Epithelial cell of esophagus (primary cell): ENCODE measurements around the gene TMEM108.

Source experiments
- DNase-seq: peaks from one replicate; pipeline ENCODE4 v3.0.0; 2010; ENCODE audit warnings: low read depth
- H3K4me3 ChIP-seq: 2 replicates; pipeline ENCODE4 v1.5.1; 2011; ENCODE audit warnings: mild to moderate bottlenecking, low read length, control low read depth
- TF ChIP-seq, protein P1 (sequence below): IDR thresholded peaks from 2 replicates; pipeline ENCODE4 v1.5.1; 2011; ENCODE audit warnings: low read depth, mild to moderate bottlenecking, low read length, control low read depth, inconsistent platforms; ENCODE audit not compliant: insufficient read depth; ENCODE audit errors: missing control alignments

TMEM108 gene

DNA sequence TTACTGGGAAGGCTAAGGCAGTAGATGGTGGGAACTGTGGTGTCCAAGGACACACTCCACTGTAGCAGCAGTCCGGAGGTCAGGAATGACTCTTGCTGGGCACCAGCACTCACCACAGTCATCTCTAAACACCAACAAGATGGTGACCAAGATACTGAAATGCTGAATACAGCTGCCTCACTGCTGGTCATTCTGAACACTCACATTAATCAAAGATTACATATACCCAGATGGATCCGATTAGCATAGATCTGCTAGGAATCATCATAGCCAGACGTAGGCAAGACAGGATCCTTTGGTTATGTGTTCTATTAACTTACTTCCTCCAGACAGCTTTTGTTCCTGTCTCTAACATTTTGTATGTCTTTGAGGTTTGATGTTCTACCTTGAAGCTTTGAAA lies 226.7 kb downstream of the TMEM108 start:
- DNase-seq: no peak
- TF ChIP-seq, protein P1, sequence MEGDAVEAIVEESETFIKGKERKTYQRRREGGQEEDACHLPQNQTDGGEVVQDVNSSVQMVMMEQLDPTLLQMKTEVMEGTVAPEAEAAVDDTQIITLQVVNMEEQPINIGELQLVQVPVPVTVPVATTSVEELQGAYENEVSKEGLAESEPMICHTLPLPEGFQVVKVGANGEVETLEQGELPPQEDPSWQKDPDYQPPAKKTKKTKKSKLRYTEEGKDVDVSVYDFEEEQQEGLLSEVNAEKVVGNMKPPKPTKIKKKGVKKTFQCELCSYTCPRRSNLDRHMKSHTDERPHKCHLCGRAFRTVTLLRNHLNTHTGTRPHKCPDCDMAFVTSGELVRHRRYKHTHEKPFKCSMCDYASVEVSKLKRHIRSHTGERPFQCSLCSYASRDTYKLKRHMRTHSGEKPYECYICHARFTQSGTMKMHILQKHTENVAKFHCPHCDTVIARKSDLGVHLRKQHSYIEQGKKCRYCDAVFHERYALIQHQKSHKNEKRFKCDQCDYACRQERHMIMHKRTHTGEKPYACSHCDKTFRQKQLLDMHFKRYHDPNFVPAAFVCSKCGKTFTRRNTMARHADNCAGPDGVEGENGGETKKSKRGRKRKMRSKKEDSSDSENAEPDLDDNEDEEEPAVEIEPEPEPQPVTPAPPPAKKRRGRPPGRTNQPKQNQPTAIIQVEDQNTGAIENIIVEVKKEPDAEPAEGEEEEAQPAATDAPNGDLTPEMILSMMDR: no peak
- H3K4me3 ChIP-seq: no peak overlapping the region

DNA sequence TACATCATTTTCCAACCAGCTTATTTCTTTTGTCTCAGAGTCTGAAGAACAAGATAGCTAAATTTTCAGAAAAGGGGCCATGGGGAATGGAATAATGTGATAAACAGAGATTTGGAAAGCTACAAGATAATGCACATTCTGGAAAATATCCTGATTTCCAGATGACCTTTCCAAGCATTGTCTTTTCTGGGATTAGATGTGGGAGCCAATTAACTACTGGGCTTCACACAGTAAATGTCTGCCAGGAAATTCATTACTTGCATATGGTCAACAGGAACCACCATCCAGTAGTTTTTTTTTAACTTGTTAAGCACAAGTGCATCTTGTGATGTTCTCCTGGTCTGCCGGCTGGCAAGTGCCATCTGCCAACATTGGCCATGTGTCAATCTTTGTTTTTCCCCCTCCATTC lies 230.5 kb downstream of the TMEM108 start:
- TF ChIP-seq, protein P1: no peak
- no peak overlapping the region for H3K4me3 ChIP-seq
- no peak for DNase-seq

DNA sequence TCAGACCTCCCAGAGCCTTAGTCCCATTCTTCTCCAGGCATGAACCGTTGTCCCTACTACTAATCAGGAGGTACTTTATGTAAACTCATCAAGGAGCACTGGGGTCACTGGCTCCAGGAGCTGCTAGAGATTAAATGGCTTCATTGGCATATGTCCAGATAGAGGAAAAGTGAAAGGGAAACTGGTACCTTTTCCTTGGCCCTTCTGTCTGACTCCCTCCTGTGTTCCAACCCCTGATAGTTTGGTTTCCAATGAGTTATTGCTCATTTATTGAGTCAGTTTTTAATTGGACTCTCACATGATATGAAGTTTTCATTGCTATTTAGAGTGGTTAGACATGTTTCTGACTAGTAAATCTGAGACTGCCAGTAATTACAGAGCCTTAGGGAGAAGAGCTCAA lies 231.2 kb downstream of the TMEM108 start:
- H3K4me3 ChIP-seq: no peak overlapping the region
- TF ChIP-seq, protein P1: no peak
- no peak for DNase-seq

DNA sequence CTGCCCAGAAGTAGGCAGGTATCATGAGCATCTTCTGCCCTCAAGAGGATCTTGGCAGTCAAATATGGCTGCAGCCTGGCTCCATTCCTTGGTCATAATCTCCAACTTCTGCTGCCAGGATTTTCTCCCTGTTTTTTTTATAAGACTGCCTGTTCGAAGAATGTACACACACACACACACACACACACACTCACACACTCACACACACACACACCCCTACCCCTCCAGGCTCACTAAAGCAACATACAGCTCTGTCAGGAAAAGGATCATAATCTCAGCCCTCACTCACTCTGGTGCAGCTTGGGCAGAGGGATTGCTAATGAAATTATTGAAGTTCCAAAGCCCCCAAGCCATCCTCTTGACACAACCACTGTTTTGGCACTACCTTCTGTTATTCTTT lies 232.4 kb downstream of the TMEM108 start:
- TF ChIP-seq, protein P1: no peak
- DNase-seq: no peak
- no peak overlapping the region for H3K4me3 ChIP-seq

DNA sequence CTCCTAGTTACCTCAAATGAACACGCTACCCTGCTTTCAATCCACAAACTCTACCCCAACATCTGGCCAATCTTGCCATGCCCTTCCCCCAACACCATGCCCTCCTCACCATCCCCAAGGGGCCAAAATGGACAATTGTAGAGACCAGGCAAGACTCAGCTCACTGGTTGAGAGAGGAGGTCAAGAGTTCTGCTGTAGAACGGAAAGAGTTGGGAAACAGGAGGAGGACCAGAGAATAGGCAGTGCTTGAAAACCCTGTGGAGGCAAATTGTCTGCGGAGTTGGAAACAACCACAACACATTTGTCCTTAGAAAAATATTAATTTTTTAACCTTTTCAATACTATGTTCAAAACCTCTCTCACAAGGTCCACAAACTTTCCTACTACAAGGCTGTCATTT lies 232.9 kb downstream of the TMEM108 start:
- TF ChIP-seq, protein P1: no peak
- no peak for DNase-seq
- no peak overlapping the region for H3K4me3 ChIP-seq

DNA sequence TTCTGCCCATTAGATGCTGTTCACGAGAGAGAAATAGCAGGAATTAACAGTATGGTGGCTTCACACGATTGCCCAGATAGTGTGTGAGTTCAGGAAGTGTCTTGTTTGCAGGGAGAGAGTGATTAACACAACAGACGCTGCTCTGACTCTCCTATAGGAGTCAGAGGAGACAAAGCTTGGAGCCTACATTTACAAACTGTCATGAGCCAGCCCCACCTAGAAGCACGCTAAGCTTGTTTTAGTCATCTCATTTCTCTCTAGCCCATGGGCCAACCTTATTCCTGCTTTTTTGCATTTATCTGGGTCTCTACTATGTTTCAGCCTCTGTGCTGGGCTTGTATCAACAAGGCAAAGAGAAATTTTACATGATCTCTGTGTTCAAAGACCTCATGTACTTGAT lies 233.3 kb downstream of the TMEM108 start:
- H3K4me3 ChIP-seq: no peak overlapping the region
- TF ChIP-seq, protein P1: no peak
- DNase-seq: peak; percentile 60

DNA sequence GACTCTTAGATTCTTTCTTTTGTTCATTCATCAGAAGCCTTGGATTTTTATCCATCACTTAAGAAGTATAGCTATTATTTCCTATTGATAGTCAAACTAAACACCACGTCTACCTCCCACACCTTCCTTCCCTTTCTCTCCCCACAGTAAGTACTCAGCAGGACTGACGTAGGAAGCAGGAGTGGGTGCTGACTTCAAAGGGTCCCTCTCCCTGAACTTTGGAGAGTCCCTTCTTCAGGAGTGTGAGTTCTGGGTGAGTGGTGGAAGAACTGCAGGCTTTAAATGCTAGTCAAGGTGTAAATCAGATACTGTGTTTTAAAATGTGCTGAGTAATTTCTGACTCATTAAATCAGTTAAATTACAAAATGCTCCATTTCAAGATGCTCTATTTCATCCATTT lies 235.2 kb downstream of the TMEM108 start:
- DNase-seq: no peak
- TF ChIP-seq, protein P1: no peak

More for the DNA sequence above, 235.2 kb downstream of the TMEM108 start:
- no peak overlapping the region for H3K4me3 ChIP-seq
